Smooth muscle cell of the brain vasculature (primary cell): ENCODE measurements around the gene GNB1L.

Experiments
- DNase-seq: peaks from one replicate; pipeline ENCODE4 v3.0.0-alpha.2; 2012; ENCODE audit warnings: low read depth, low spot score

The GNB1L gene

GRCh38 chr22:19735665-19736510 is 118.8 kb downstream of the GNB1L start:
- DNase-seq = no peak

- no peak for DNase-seq
Observed at GRCh38 chr22:19734837-19735382, 119.8 kb downstream of the GNB1L start.

- DNase-seq = no peak
Observed at GRCh38 chr22:19734163-19734562, 120.5 kb downstream of the GNB1L start.

DNA sequence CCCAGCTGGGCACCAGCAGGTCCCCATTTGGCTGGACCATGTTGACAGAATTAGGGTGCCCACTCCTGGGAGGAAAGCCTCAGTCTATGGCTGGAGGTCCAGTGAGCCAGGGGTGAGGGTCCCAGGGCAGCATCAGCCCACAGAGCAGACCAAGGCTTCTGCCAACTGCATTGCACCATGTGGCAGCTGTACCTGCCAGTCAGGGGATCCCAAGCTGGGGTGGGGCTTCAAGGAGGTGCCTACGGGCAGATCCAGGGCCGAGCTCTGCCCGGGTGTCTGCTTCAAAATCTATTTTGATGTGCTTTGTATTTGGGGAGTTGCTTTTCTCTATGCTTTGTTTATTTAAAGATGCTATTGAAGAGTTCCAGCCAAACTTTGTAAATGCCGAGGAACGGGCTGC is 120.9 kb downstream of the GNB1L start:
- DNase-seq = no peak
